Measurements from ENCODE around the gene RPN2. TPM values are rescaled to one million over a fixed set of nuclear protein-coding genes. Genes with fewer than 3 reads are reported as not detected.
"Not testable (repeated sequence)": the region's sequence is repeated elsewhere in the genome, so short reads cannot be mapped to it uniquely, and the experiment has no call there.

RPN2 gene
- polyA plus RNA-seq, 1 donor from 2014 or later = 151 TPM

DNA sequence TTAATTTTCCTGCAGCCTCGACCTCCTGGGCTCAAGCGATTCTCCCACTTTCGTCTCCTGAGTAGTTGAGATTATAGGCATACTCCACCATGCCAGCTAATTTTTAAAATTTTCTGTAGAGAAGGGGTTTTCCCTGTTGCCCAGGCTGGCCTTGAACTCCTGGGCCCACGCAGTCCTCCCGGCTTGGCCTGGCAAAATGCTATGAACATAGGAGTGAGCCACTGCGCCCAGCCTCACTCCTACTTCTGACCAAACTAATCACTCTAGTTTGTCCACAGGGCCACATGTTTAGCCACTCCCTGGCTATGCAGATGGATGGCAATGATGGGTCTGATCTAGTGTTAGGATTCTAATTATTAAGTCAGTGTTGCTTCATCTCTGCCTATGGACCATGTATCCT is 31.9 kb upstream of the RPN2 start:
- no peaks in the 10 kb centered on the region for H3K9me2 ChIP-seq (ENCODE audit: insufficient read depth, low read length)

DNA sequence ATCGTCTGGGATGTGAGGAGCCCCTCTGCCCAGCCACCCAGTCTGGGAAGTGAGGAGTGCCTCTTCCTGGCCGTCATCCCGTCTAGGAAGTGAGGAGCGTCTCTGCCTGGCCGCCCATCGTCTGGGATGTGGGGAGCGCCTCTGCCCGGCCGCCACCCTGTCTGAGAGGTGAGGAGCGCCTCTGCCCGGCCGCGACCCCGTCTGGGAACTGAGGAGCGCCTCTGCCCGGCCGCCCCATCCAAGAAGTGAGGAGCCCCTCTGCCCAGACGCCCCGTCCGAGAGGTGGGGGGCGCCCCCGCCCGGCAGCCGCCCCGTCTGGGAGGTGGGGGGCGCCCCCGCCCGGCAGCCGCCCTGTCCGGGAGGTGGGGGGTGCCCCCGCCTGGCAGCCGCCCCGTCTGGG is 28.3 kb upstream of the RPN2 start:
- not testable (repeated sequence) for H2AFZ ChIP-seq (ENCODE audit: low read depth, low read length); H3K9me2 ChIP-seq (ENCODE audit: insufficient read depth, low read length); H3K79me2 ChIP-seq (replicated peaks; ENCODE audit: insufficient read depth, low read length)

More for the DNA sequence above, 31.9 kb upstream of the RPN2 start:
- TF ChIP-seq RAD21 (conservative IDR thresholded peaks at IDR 0.05) (no peak), TAF1 (IDR thresholded peaks at IDR 0.05; ENCODE audit: low read depth) (no peak), POLR2AphosphoS5 (IDR thresholded peaks at IDR 0.05) (no peak), EP300 (conservative IDR thresholded peaks at IDR 0.05; ENCODE audit: poor library complexity, severe bottlenecking) (no peak), SMC3 (conservative IDR thresholded peaks at IDR 0.05; ENCODE audit: poor library complexity) (no peak), EZH2 (IDR thresholded peaks at IDR 0.05; ENCODE audit: borderline replicate concordance, insufficient read depth, low read length, poor library complexity, severe bottlenecking) (no peak), MXI1 (conservative IDR thresholded peaks at IDR 0.05; ENCODE audit: poor library complexity, severe bottlenecking) (no peak)
- TF ChIP-seq, protein P1, sequence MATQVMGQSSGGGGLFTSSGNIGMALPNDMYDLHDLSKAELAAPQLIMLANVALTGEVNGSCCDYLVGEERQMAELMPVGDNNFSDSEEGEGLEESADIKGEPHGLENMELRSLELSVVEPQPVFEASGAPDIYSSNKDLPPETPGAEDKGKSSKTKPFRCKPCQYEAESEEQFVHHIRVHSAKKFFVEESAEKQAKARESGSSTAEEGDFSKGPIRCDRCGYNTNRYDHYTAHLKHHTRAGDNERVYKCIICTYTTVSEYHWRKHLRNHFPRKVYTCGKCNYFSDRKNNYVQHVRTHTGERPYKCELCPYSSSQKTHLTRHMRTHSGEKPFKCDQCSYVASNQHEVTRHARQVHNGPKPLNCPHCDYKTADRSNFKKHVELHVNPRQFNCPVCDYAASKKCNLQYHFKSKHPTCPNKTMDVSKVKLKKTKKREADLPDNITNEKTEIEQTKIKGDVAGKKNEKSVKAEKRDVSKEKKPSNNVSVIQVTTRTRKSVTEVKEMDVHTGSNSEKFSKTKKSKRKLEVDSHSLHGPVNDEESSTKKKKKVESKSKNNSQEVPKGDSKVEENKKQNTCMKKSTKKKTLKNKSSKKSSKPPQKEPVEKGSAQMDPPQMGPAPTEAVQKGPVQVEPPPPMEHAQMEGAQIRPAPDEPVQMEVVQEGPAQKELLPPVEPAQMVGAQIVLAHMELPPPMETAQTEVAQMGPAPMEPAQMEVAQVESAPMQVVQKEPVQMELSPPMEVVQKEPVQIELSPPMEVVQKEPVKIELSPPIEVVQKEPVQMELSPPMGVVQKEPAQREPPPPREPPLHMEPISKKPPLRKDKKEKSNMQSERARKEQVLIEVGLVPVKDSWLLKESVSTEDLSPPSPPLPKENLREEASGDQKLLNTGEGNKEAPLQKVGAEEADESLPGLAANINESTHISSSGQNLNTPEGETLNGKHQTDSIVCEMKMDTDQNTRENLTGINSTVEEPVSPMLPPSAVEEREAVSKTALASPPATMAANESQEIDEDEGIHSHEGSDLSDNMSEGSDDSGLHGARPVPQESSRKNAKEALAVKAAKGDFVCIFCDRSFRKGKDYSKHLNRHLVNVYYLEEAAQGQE (IDR thresholded peaks at IDR 0.05; ENCODE audit: borderline replicate concordance) = no peak
- TF ChIP-seq, protein P2, sequence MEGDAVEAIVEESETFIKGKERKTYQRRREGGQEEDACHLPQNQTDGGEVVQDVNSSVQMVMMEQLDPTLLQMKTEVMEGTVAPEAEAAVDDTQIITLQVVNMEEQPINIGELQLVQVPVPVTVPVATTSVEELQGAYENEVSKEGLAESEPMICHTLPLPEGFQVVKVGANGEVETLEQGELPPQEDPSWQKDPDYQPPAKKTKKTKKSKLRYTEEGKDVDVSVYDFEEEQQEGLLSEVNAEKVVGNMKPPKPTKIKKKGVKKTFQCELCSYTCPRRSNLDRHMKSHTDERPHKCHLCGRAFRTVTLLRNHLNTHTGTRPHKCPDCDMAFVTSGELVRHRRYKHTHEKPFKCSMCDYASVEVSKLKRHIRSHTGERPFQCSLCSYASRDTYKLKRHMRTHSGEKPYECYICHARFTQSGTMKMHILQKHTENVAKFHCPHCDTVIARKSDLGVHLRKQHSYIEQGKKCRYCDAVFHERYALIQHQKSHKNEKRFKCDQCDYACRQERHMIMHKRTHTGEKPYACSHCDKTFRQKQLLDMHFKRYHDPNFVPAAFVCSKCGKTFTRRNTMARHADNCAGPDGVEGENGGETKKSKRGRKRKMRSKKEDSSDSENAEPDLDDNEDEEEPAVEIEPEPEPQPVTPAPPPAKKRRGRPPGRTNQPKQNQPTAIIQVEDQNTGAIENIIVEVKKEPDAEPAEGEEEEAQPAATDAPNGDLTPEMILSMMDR (IDR thresholded peaks at IDR 0.05; ENCODE audit: poor library complexity, severe bottlenecking) = no peak
- Histone ChIP-seq H3K9ac (ENCODE audit: low read length) (no peak overlapping the region), H2AFZ (ENCODE audit: low read depth, low read length) (no peak overlapping the region), H3K4me3 (ENCODE audit: low read length) (no peak overlapping the region), H3K36me3 (ENCODE audit: insufficient read depth, low read length) (no peaks in the 10 kb centered on the region), H3K4me2 (ENCODE audit: low read length) (no peak overlapping the region), H3F3A (ENCODE audit: insufficient read depth, low read length, poor library complexity, severe bottlenecking) (no peaks in the 10 kb centered on the region), H3K27ac (ENCODE audit: low read length) (no peak overlapping the region), H4K20me1 (ENCODE audit: insufficient read depth) (no peaks in the 10 kb centered on the region), H3K79me2 (replicated peaks; ENCODE audit: insufficient read depth, low read length) (no peaks in the 10 kb centered on the region), H3K27me3 (ENCODE audit: insufficient read depth, low read depth, low read length) (no peaks in the 10 kb centered on the region), H3K9me3 (ENCODE audit: low read length) (no peaks in the 10 kb centered on the region)

DNA sequence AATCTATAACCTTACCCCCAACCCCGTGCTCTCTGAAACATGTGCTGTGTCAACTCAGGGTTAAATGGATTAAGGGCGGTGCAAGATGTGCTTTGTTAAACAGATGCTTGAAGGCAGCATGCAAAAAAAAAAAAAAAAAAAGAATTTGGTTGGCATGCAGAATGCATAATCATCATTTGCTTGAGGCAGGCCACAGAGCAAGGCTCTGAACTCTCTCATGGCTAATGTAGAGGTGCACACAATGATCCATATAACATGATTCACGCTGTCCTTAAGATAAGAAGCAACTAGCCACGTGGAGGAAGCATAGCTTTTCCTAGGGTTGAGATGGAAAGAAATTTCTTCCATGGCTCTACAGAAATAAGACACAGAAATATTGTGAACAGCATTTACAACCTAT is 27.6 kb upstream of the RPN2 start:
- Histone ChIP-seq H3F3A (ENCODE audit: insufficient read depth, low read length, poor library complexity, severe bottlenecking) (no peaks in the 10 kb centered on the region), H3K4me3 (ENCODE audit: low read length) (no peak overlapping the region), H3K27ac (ENCODE audit: low read length) (no peak overlapping the region), H3K27me3 (ENCODE audit: insufficient read depth, low read depth, low read length) (no peaks in the 10 kb centered on the region), H3K9me3 (ENCODE audit: low read length) (no peaks in the 10 kb centered on the region), H3K36me3 (ENCODE audit: insufficient read depth, low read length) (no peaks in the 10 kb centered on the region), H3K9ac (ENCODE audit: low read length) (no peak overlapping the region), H3K4me2 (ENCODE audit: low read length) (no peak overlapping the region), H4K20me1 (ENCODE audit: insufficient read depth) (no peaks in the 10 kb centered on the region), H3K9me2 (ENCODE audit: insufficient read depth, low read length) (no peaks in the 10 kb centered on the region), H2AFZ (ENCODE audit: low read depth, low read length) (no peak overlapping the region), H3K79me2 (replicated peaks; ENCODE audit: insufficient read depth, low read length) (no peaks in the 10 kb centered on the region)
- no peak for TF ChIP-seq EP300 (conservative IDR thresholded peaks at IDR 0.05; ENCODE audit: poor library complexity, severe bottlenecking)
- no peak for TF ChIP-seq MXI1 (conservative IDR thresholded peaks at IDR 0.05; ENCODE audit: poor library complexity, severe bottlenecking)
- TF ChIP-seq TAF1 (IDR thresholded peaks at IDR 0.05; ENCODE audit: low read depth) = no peak
- TF ChIP-seq, protein P2 (IDR thresholded peaks at IDR 0.05; ENCODE audit: poor library complexity, severe bottlenecking) = no peak
- no peak for TF ChIP-seq POLR2AphosphoS5 (IDR thresholded peaks at IDR 0.05)
- TF ChIP-seq SMC3 (conservative IDR thresholded peaks at IDR 0.05; ENCODE audit: poor library complexity) = no peak
- TF ChIP-seq RAD21 (conservative IDR thresholded peaks at IDR 0.05) = no peak
- TF ChIP-seq, protein P1 (IDR thresholded peaks at IDR 0.05; ENCODE audit: borderline replicate concordance) = no peak
- TF ChIP-seq EZH2 (IDR thresholded peaks at IDR 0.05; ENCODE audit: borderline replicate concordance, insufficient read depth, low read length, poor library complexity, severe bottlenecking) = no peak

More for the DNA sequence above, 28.3 kb upstream of the RPN2 start:
- not testable (repeated sequence) for H3K4me2 ChIP-seq (ENCODE audit: low read length); H3K27me3 ChIP-seq (ENCODE audit: insufficient read depth, low read depth, low read length); H3K36me3 ChIP-seq (ENCODE audit: insufficient read depth, low read length); H3K27ac ChIP-seq (ENCODE audit: low read length); H3K9me3 ChIP-seq (ENCODE audit: low read length); H3K9ac ChIP-seq (ENCODE audit: low read length); H3K4me3 ChIP-seq (ENCODE audit: low read length); H3F3A ChIP-seq (ENCODE audit: insufficient read depth, low read length, poor library complexity, severe bottlenecking); H4K20me1 ChIP-seq (ENCODE audit: insufficient read depth)

All from neural cell (in vitro differentiated cells).